NCI-H345 treated with DMSO at 0.1 percent for 48 hours (cell line): Measurements from ENCODE around the gene CEP70.
"Not testable (repeated sequence)": the region's sequence is repeated elsewhere in the genome, so short reads cannot be mapped to it uniquely, and the experiment has no call there.

Experiments
- DNase-seq: peaks from one replicate; lab custom pipeline; 2025; ENCODE audit not compliant: unreplicated experiment; lab: John Stamatoyannopoulos, UW

The CEP70 gene

DNA sequence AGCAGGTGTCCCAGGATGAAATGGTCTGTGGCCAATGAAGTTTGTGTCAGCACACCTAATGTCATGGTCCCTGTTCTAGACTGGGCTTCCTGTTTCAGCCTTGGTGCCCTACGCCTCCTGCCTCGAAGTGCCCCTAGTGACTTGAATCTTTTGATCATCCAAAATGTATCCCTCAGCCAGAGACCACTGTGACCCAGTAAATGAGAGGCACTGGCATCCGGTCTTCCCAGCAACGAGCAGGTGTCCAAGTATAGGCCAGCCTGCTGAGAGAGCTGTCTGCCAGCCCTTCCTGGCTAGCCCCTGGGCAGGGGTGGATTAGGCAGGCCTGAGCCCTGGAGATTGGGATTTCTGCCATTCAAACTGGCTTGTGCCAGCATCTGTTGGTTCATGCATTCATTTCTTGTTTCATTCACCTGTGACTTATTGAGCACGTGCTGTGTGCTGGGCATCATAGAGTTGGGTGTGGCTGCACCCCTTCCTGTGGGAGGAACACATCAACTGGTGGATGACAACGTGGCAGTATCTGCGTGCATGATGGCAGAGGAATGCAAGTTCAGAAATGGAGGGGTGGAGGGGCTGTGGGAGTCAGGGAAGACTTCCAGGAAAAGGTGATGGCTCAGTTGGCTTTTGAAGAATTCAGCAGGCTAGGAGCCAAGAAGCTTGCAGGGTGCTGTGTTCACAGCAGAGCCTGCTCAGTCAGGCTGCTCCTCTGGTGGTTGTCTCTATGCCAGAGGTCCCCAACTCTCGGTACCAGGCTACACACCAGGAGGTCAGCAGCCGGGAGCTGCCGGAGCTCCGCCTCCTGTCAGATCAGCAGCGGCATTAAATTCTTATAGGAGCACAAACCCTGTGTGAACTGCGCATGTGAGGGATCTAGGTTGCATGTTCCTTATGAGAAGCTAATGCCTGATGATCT, 138.0 kb downstream of the CEP70 start:
- DNase-seq, result no peak

DNA sequence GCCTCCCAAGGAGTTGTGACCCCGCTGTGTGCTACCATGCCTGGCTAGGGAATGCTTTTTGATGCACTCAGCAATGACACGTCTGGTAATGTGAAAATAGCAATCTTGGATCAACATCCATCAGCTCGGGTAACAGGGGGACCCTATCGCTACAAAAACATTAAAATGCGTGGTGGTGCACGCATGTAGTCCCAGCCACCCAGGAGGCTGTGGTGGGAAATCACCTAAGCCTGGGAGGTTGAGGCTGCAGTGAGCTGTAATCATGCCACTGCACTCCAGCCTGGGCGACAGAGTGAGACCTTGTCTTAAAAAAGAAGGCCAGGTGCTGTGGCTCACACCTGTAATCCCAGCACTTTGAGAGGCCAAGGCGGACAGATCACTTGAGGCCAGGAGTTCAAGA, 140.1 kb downstream of the CEP70 start:
- DNase-seq, result not testable (repeated sequence)

DNA sequence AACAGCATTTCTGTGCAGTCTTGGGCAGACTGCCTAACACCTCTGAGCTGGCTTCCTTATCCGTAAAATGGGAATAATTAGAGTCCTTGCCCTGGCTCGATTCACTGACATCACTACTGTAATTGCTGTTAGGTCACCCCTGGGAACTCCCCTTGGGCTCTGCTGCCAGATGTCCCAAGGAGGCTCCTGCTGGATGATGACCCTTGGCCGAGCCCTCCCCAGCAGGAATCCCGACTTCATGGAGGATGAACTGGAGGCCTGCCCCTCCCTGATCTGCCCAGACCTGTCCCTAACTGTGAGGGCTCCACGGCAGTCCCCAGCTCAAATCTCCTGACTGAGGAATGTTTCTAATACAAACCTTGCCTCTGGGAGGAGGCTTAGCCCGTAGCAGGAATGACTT, 141.6 kb downstream of the CEP70 start:
- no peak for DNase-seq

DNA sequence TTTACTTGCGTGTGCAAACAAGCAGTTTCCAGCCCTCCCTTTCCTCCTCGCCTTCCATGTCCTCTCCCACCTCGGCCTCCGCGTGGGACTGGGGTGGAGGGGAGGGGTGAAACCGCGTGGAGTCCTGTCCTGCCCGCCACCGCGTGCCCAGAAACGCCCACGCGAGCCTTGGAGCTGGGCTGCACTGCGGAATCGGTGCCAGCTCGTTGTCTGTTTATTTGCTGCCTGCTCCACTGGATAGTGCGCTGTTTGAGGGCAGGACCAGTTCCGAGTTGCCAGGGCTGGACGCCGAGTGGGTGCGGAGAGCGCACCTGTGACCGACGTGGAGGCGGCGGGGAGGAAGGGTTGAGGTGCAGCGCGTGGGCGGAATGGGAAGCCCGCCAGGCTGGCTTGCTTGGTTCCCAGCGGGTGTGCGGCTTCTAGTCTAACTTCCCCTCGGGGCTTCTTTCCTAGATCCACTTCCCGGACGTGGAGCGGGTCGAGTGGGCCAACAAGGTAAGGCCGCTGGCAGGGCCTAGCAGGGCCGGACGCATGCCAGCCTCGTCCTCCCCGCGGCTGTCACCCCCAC, 142.4 kb downstream of the CEP70 start:
- no peak for DNase-seq

DNA sequence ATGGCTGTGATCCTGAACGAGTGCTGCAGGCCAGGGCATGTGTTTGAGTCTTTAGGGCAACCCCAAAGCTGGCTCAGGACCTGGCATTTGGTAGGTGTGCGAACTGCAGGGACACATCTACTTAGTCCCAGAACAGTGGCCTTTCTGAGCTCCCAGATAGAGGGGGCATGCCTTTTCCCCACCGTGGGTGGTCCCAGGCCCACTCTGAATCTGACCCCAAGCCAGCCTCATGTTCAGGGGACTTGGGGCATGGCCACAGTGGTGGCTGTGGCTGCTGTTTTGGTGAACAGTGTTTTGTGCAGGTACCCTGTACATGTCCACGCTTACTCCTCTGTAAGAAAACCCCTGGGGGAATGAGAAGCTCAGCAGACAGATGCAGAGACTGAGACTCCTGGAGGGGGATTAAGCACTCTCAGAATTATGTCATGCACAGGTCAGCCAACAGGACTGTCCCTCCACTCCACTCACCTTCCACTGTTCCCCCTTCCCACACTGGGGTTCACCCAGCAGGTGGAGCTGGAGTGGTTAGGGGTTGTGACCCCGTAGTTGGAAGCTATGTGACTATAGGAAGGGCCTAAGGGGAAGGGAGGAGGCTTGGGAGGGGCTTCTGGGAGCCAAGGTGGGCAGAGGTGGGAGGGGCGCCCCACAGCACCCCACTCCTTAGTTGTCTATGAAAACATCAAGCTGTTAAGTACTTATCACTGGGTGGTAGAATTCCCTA, 143.2 kb downstream of the CEP70 start:
- no peak for DNase-seq

DNA sequence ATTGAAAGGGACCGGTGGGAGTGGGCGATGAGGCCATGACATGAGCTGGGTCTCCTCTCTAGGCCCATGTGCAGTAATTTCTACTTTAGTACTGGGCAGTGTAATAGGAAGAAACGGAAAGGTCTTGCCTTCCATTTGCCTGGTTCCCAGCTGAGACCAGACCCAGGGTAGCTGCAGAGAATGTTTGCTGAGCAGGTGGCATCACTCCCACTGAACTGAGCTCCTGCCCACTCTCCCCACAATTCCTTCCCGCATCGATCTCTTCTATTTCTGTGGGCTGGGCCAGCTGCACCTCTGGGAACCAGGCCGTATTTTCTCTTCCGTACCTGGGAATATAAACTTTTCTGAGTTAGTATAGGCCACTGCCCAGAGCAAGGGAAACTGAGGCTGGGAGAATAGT, 143.9 kb downstream of the CEP70 start:
- no peak for DNase-seq

DNA sequence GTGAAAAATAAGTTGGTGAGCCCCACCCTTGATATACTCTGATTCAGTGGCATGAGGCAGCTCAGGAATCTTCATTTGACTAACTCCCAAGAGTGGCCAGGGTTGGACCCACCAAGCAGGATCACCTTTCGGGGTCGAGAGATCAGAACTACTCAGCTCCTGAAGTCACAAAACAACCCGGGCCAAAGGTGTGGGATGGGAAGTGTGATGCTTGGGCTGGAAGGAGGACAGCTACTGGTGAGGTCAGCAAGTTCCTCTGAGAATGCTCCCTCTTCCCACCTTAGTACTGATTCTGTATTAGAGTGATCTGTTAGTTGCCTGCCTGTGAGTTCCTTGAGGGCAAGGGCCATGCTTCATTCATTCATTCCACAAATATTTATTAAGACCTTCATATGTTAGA, 144.6 kb downstream of the CEP70 start:
- DNase-seq, result no peak

DNA sequence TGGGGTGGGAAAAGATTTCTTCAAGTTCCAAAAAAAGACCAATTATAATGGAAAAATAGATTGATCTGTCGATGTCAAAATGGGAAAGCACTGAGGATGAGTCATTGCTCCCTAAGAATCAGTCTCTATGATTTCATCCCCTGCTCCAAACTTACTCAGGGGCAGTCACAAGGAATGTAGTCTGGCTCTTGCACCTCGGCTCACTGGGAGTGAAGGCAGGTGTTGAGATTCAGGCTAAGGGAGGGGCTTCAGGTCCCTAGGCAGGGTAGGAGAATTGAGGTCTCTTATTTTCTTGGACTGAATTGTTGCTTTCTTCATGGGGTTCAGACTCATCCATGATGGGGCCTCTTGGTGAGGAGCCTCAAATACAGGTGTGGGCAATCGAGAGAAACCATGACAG, 145.4 kb downstream of the CEP70 start:
- no peak for DNase-seq

DNA sequence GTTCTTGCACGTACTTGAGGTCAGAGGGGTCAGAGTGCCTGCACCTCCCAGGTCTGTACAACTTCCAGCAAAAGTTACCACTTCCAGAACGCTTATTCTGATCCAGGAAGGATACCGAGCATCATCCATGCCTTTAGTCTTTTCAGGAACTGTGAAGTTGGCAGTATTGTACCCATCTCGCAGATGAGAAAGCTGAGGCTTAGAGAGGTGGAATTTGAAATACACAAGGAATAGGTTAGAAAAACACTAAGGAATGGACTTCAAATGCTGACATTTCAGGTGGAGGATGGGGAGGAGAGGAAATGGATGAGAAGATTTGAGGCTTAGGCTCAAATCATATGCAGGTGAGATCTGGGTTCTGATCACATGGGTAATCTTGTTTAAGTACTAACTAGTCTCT, 148.4 kb downstream of the CEP70 start:
- no peak for DNase-seq

DNA sequence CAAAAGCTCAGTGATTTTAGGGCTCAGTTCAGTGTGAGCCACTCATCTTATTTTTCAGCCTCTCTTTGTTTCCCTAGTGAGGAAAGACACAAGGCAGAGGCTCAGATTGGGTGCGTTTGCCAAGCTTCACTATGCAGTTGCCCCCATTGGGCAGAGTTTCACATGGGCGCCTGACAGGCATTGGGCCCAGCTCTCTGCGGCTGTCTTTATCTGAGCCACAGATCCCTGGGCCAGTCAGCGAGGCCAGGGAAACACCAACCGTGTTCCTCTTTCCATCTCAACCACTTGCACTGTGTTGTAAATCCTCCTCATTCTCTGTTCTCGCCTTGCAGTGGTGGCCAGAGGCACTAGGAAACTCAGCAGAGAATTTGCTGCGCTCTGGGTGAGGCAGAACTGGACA, 148.8 kb downstream of the CEP70 start:
- no peak for DNase-seq
